Endodermal cell (in vitro differentiated cells): ENCODE results near the gene TAF5L. TPM values are rescaled to one million over a fixed set of nuclear protein-coding genes. Genes with fewer than 3 reads are reported as not detected.
A peak's percentile ranks its signal among the peaks of the same experiment; 100 is the strongest.
"Not testable (repeated sequence)": the region's sequence is repeated elsewhere in the genome, so short reads cannot be mapped to it uniquely, and the experiment has no call there.

Experiments used
- DNase-seq: peaks from one replicate; pipeline ENCODE4 v3.0.0-alpha.2; 2017
- H3K27ac ChIP-seq: 2 replicates; pipeline ENCODE4 v1.5.1; 2013; ENCODE audit warnings: mild to moderate bottlenecking, low read depth, low read length, moderate library complexity
- H3K27me3 ChIP-seq: 2 replicates; pipeline ENCODE4 v1.6.1; 2013; ENCODE audit warnings: mild to moderate bottlenecking, low read length, moderate library complexity; ENCODE audit not compliant: insufficient read depth, control insufficient read depth, poor library complexity, severe bottlenecking
- H3K36me3 ChIP-seq: 2 replicates; pipeline ENCODE4 v1.7.0; 2013; ENCODE audit warnings: mild to moderate bottlenecking, low read length, moderate library complexity; ENCODE audit not compliant: control insufficient read depth, insufficient read depth
- H3K4me1 ChIP-seq: one replicate; pipeline ENCODE4 v1.7.0; 2013; ENCODE audit warnings: low read length; ENCODE audit not compliant: control insufficient read depth, insufficient read depth
- H3K4me3 ChIP-seq: 2 replicates; pipeline ENCODE4 v1.5.1; 2013; ENCODE audit warnings: mild to moderate bottlenecking, low read length, moderate library complexity
- H3K9ac ChIP-seq: 2 replicates; pipeline ENCODE4 v1.6.1; 2013; ENCODE audit warnings: mild to moderate bottlenecking, low read length, moderate library complexity; ENCODE audit not compliant: poor library complexity, severe bottlenecking; ENCODE audit errors: extremely low read depth
- H3K9me3 ChIP-seq: 2 replicates; pipeline ENCODE4 v1.6.1; 2013; ENCODE audit warnings: mild to moderate bottlenecking, low read length, moderate library complexity; ENCODE audit not compliant: control insufficient read depth
- H3K27ac Mint-ChIP-seq: 2 replicates; pipeline ENCODE4 v1.8.0; 2020; ENCODE audit warnings: mixed read lengths
- H3K27me3 Mint-ChIP-seq: 2 replicates; pipeline ENCODE4 v1.8.0; 2021; ENCODE audit warnings: mild to moderate bottlenecking, mixed read lengths; ENCODE audit not compliant: insufficient read depth
- H3K36me3 Mint-ChIP-seq: 2 replicates; pipeline ENCODE4 v1.8.0; 2020; ENCODE audit warnings: low read depth, mixed read lengths
- H3K4me1 Mint-ChIP-seq: 2 replicates; pipeline ENCODE4 v1.8.0; 2020; ENCODE audit warnings: mixed read lengths
- H3K4me3 Mint-ChIP-seq: 2 replicates; pipeline ENCODE4 v1.8.0; 2020; ENCODE audit warnings: mild to moderate bottlenecking, moderate library complexity, mixed read lengths
- H3K9me3 Mint-ChIP-seq: 2 replicates; pipeline ENCODE4 v1.8.0; 2020; ENCODE audit warnings: mild to moderate bottlenecking, mixed read lengths
- WGBS, 2 experiments: methylation state at CpG; one replicate each; pipeline versions ENCODE4 v1.1.5 to v1.1.7; 2013; ENCODE audit warnings: missing lambda C conversion rate in 2 of 2, mixed read lengths in 1 of 2; ENCODE audit not compliant: insufficient coverage in 1 of 2, insufficient read length in 1 of 2; 5-methylcytosine and 5-hydroxymethylcytosine counted together
- total RNA-seq, 2 donors: library from RNA; stranded (reverse); fragmentation: NEBNext Ultra II Directional in 1 of 2; extraction: Animal tissue kit (Norgen Biotek cat#: 25700) in 1 of 2; gene quantifications; 2 replicates in 1 of 2; 3 replicates in 1 of 2; pipeline ENCODE4 v1.2.1, GENCODE V29; 2021
- TF ChIP-seq, protein P1 (sequence below): fragments of 200-600 bp; sonication (generic); conservative IDR thresholded peaks from 2 replicates; pipeline ENCODE4 v1.5.0; 2021; ENCODE audit warnings: antibody characterized with exemption, mild to moderate bottlenecking

TAF5L gene
- total RNA-seq, 2 donors from 2014 or later: 13.1 to 17.7 TPM

- H3K36me3 Mint-ChIP-seq: peaks cover 9% of the 10 kb centered on the region
- 56 to 63% methylated on average over 6 to 9 of the region's 9 CpGs for WGBS, 2 experiments
- H3K36me3 ChIP-seq: peaks cover 2% of the 10 kb centered on the region
- H3K9me3 Mint-ChIP-seq: no peaks in the 10 kb centered on the region
- no peak for DNase-seq
- H3K27me3 Mint-ChIP-seq: no peaks in the 10 kb centered on the region
- H3K4me1 Mint-ChIP-seq: peaks cover 27% of the 10 kb centered on the region
- H3K9me3 ChIP-seq: no peaks in the 10 kb centered on the region
- H3K4me1 ChIP-seq: peaks cover 7% of the 10 kb centered on the region
- H3K4me3 Mint-ChIP-seq: peak overlapping the region; percentile 94
- peak overlapping the region; percentile 19 for H3K27ac Mint-ChIP-seq
- TF ChIP-seq, protein P1, sequence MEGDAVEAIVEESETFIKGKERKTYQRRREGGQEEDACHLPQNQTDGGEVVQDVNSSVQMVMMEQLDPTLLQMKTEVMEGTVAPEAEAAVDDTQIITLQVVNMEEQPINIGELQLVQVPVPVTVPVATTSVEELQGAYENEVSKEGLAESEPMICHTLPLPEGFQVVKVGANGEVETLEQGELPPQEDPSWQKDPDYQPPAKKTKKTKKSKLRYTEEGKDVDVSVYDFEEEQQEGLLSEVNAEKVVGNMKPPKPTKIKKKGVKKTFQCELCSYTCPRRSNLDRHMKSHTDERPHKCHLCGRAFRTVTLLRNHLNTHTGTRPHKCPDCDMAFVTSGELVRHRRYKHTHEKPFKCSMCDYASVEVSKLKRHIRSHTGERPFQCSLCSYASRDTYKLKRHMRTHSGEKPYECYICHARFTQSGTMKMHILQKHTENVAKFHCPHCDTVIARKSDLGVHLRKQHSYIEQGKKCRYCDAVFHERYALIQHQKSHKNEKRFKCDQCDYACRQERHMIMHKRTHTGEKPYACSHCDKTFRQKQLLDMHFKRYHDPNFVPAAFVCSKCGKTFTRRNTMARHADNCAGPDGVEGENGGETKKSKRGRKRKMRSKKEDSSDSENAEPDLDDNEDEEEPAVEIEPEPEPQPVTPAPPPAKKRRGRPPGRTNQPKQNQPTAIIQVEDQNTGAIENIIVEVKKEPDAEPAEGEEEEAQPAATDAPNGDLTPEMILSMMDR: no peak
- H3K27me3 ChIP-seq: no peaks in the 10 kb centered on the region
- peak overlapping the region; percentile 96 for H3K4me3 ChIP-seq
- no peak overlapping the region for H3K9ac ChIP-seq
- H3K27ac ChIP-seq: no peak overlapping the region
Observed at GRCh38 chr1:229624521-229625070, 1.3 kb downstream of the TAF5L start.

DNA sequence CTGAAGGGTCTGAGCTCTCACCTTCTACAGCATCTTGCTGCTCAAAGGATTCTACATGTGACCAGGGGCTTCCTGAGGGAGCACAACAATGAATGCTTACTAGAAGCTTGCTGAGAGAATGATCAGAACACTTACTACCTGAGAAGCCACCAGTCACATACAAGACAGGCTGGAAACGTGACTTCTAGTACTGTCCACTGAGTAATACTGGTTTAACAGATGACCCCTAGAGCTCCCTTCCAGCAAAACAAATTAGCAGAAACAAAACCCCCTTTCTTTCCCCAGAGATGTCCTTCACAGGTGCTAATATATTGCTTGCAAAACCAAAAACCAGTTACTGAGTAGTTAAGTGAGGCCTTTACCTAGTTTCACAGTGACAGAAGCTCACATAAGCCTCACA is 2.1 kb downstream of the TAF5L start:
- Histone ChIP-seq H3K27ac (no peak overlapping the region), H3K4me1 (peaks cover 7% of the 10 kb centered on the region), H3K36me3 (no peaks in the 10 kb centered on the region), H3K9me3 (no peaks in the 10 kb centered on the region), H3K27me3 (no peaks in the 10 kb centered on the region), H3K4me3 (peak overlapping the region; percentile 96), H3K9ac (no peak overlapping the region)
- TF ChIP-seq, protein P1: no peak
- Mint-ChIP-seq H3K9me3 (no peaks in the 10 kb centered on the region), H3K27ac (no peak overlapping the region), H3K27me3 (no peaks in the 10 kb centered on the region), H3K4me3 (peak overlapping the region; percentile 20), H3K4me1 (peaks cover 29% of the 10 kb centered on the region), H3K36me3 (peaks cover 7% of the 10 kb centered on the region)
- peak; percentile 47 for DNase-seq
- 69% methylated on average over 1 of the region's 1 CpG; no CpG with 5 or more reads in 1 of the 2 experiments for WGBS, 2 experiments

GRCh38 chr1:229623225-229623624 is 2.7 kb downstream of the TAF5L start:
- H3K4me1 ChIP-seq: peaks cover 7% of the 10 kb centered on the region
- no peak overlapping the region for H3K27ac ChIP-seq
- H3K36me3 Mint-ChIP-seq: peaks cover 3% of the 10 kb centered on the region
- H3K27me3 ChIP-seq: no peaks in the 10 kb centered on the region
- H3K9me3 ChIP-seq: no peaks in the 10 kb centered on the region
- no peaks in the 10 kb centered on the region for H3K9me3 Mint-ChIP-seq
- no peak overlapping the region for H3K4me3 Mint-ChIP-seq
- H3K9ac ChIP-seq: no peak overlapping the region
- no peak overlapping the region for H3K4me3 ChIP-seq
- TF ChIP-seq, protein P1: no peak
- peak; percentile 19 for DNase-seq
- H3K27ac Mint-ChIP-seq: peak overlapping the region; percentile 5
- H3K36me3 ChIP-seq: no peaks in the 10 kb centered on the region
- 90 to 94% methylated on average over 3 to 4 of the region's 5 CpGs for WGBS, 2 experiments
- H3K4me1 Mint-ChIP-seq: peaks cover 29% of the 10 kb centered on the region
- no peaks in the 10 kb centered on the region for H3K27me3 Mint-ChIP-seq

DNA sequence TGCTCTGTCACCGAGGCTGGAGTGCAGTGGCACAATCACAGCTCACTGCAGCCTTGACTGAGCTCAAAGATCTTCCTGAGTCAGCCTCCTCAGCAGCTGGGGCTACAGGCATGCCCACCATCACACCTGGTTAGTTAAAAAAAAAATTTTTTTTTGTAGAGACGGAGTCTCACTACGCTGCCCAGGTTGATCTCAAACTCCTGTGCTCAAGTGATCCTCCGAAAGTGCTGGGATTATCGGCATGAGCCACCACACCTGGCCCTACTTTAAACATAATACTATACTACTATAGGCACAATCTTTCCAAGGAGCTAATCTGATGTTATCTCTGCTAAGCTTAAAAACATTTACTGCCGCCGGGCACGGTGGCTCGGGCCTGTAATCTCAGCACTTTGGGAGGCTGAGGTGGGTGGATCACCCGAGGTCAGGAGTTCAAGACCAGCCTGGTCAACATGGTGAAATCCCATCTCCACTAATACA is 3.2 kb downstream of the TAF5L start:
- H3K27ac Mint-ChIP-seq, H3K9me3 Mint-ChIP-seq, H3K27me3 Mint-ChIP-seq, H3K4me3 ChIP-seq, H3K4me3 Mint-ChIP-seq, H3K9ac ChIP-seq, H3K36me3 ChIP-seq, H3K27ac ChIP-seq, H3K4me1 ChIP-seq, H3K9me3 ChIP-seq, H3K27me3 ChIP-seq, H3K36me3 Mint-ChIP-seq: not testable (repeated sequence)
- WGBS, 2 experiments: 87 to 95% methylated on average over 10 of the region's 10 CpGs
- peaks cover 28% of the 10 kb centered on the region for H3K4me1 Mint-ChIP-seq
- peak; percentile 24 for DNase-seq
